ENCODE data around the gene AMZ2.
"Not testable (repeated sequence)": the region's sequence is repeated elsewhere in the genome, so short reads cannot be mapped to it uniquely, and the experiment has no call there.

AMZ2 gene

GRCh38 chr17:68276339-68276738 lies 28.5 kb downstream of the AMZ2 start:
- H3K4me1 ChIP-seq (ENCODE audit: control insufficient read depth, insufficient read depth, low read length); H3K27ac ChIP-seq (ENCODE audit: low read length); H3K4me3 ChIP-seq (ENCODE audit: low read length in 2 of 2); H3K36me3 ChIP-seq (ENCODE audit: control insufficient read depth in 2 of 2, insufficient read depth in 2 of 2, low read length in 2 of 2); H3K9me3 ChIP-seq (ENCODE audit: control insufficient read depth in 2 of 2, low read length in 2 of 2); H3K27me3 ChIP-seq (ENCODE audit: control insufficient read depth in 1 of 2, insufficient read depth in 2 of 2, low read length in 2 of 2); H3K9ac ChIP-seq (ENCODE audit: low read length in 2 of 2): not testable (repeated sequence)

- Histone ChIP-seq H3K36me3 (ENCODE audit: control insufficient read depth in 2 of 2, insufficient read depth in 2 of 2, low read length in 2 of 2) (no peaks in the 10 kb centered on the region), H3K9ac (ENCODE audit: low read length in 2 of 2) (no peak overlapping the region), H3K9me3 (ENCODE audit: control insufficient read depth in 2 of 2, low read length in 2 of 2) (peaks cover 0 to 7% of the 10 kb centered on the region in 2 donors), H3K27me3 (ENCODE audit: control insufficient read depth in 1 of 2, insufficient read depth in 2 of 2, low read length in 2 of 2) (no peaks in the 10 kb centered on the region), H3K27ac (ENCODE audit: low read length) (no peak overlapping the region), H3K4me3 (ENCODE audit: low read length in 2 of 2) (no peak overlapping the region), H3K4me1 (ENCODE audit: control insufficient read depth, insufficient read depth, low read length) (no peaks in the 10 kb centered on the region)
Measured at GRCh38 chr17:68277807-68278206, 30.0 kb downstream of the AMZ2 start.

GRCh38 chr17:68281965-68282364 lies 34.1 kb downstream of the AMZ2 start:
- H3K4me3 ChIP-seq (ENCODE audit: low read length in 2 of 2); H3K36me3 ChIP-seq (ENCODE audit: control insufficient read depth in 2 of 2, insufficient read depth in 2 of 2, low read length in 2 of 2); H3K9me3 ChIP-seq (ENCODE audit: control insufficient read depth in 2 of 2, low read length in 2 of 2); H3K9ac ChIP-seq (ENCODE audit: low read length in 2 of 2); H3K27me3 ChIP-seq (ENCODE audit: control insufficient read depth in 1 of 2, insufficient read depth in 2 of 2, low read length in 2 of 2); H3K27ac ChIP-seq (ENCODE audit: low read length); H3K4me1 ChIP-seq (ENCODE audit: control insufficient read depth, insufficient read depth, low read length): not testable (repeated sequence)

GRCh38 chr17:68288375-68288774 lies 40.5 kb downstream of the AMZ2 start:
- no peaks in the 10 kb centered on the region for H3K36me3 ChIP-seq (ENCODE audit: control insufficient read depth in 2 of 2, insufficient read depth in 2 of 2, low read length in 2 of 2)
- peaks cover 19 to 34% of the 10 kb centered on the region in 2 donors for H3K27me3 ChIP-seq (ENCODE audit: control insufficient read depth in 1 of 2, insufficient read depth in 2 of 2, low read length in 2 of 2)
- peaks cover 21% of the 10 kb centered on the region for H3K4me1 ChIP-seq (ENCODE audit: control insufficient read depth, insufficient read depth, low read length)
- H3K9ac ChIP-seq (ENCODE audit: low read length in 2 of 2), result no peak overlapping the region
- no peak overlapping the region for H3K4me3 ChIP-seq (ENCODE audit: low read length in 2 of 2)
- H3K27ac ChIP-seq (ENCODE audit: low read length), result no peak overlapping the region
- no peaks in the 10 kb centered on the region for H3K9me3 ChIP-seq (ENCODE audit: control insufficient read depth in 2 of 2, low read length in 2 of 2)

- Histone ChIP-seq H3K4me1 (ENCODE audit: control insufficient read depth, insufficient read depth, low read length) (peaks cover 21% of the 10 kb centered on the region), H3K9ac (ENCODE audit: low read length in 2 of 2) (no peak overlapping the region), H3K36me3 (ENCODE audit: control insufficient read depth in 2 of 2, insufficient read depth in 2 of 2, low read length in 2 of 2) (no peaks in the 10 kb centered on the region), H3K9me3 (ENCODE audit: control insufficient read depth in 2 of 2, low read length in 2 of 2) (no peaks in the 10 kb centered on the region), H3K27me3 (ENCODE audit: control insufficient read depth in 1 of 2, insufficient read depth in 2 of 2, low read length in 2 of 2) (peaks cover 23 to 38% of the 10 kb centered on the region in 2 donors), H3K4me3 (ENCODE audit: low read length in 2 of 2) (no peak overlapping the region), H3K27ac (ENCODE audit: low read length) (no peak overlapping the region)
Measured at GRCh38 chr17:68288804-68289203, 41.0 kb downstream of the AMZ2 start.

GRCh38 chr17:68289473-68289872 lies 41.6 kb downstream of the AMZ2 start:
- Histone ChIP-seq H3K4me1 (ENCODE audit: control insufficient read depth, insufficient read depth, low read length) (peaks cover 21% of the 10 kb centered on the region), H3K36me3 (ENCODE audit: control insufficient read depth in 2 of 2, insufficient read depth in 2 of 2, low read length in 2 of 2) (no peaks in the 10 kb centered on the region), H3K4me3 (ENCODE audit: low read length in 2 of 2) (no peak overlapping the region), H3K9me3 (ENCODE audit: control insufficient read depth in 2 of 2, low read length in 2 of 2) (no peaks in the 10 kb centered on the region), H3K27me3 (ENCODE audit: control insufficient read depth in 1 of 2, insufficient read depth in 2 of 2, low read length in 2 of 2) (peaks cover 30 to 45% of the 10 kb centered on the region in 2 donors), H3K27ac (ENCODE audit: low read length) (no peak overlapping the region), H3K9ac (ENCODE audit: low read length in 2 of 2) (no peak overlapping the region)

GRCh38 chr17:68289936-68290267 lies 42.1 kb downstream of the AMZ2 start:
- Histone ChIP-seq H3K36me3 (ENCODE audit: control insufficient read depth in 2 of 2, insufficient read depth in 2 of 2, low read length in 2 of 2) (no peaks in the 10 kb centered on the region), H3K27me3 (ENCODE audit: control insufficient read depth in 1 of 2, insufficient read depth in 2 of 2, low read length in 2 of 2) (peaks cover 34 to 49% of the 10 kb centered on the region in 2 donors), H3K4me1 (ENCODE audit: control insufficient read depth, insufficient read depth, low read length) (peaks cover 21% of the 10 kb centered on the region), H3K9ac (ENCODE audit: low read length in 2 of 2) (no peak overlapping the region), H3K9me3 (ENCODE audit: control insufficient read depth in 2 of 2, low read length in 2 of 2) (no peaks in the 10 kb centered on the region), H3K4me3 (ENCODE audit: low read length in 2 of 2) (no peak overlapping the region), H3K27ac (ENCODE audit: low read length) (no peak overlapping the region)

- H3K27me3 ChIP-seq (ENCODE audit: control insufficient read depth in 1 of 2, insufficient read depth in 2 of 2, low read length in 2 of 2), result peaks cover 37 to 52% of the 10 kb centered on the region in 2 donors
- H3K9ac ChIP-seq (ENCODE audit: low read length in 2 of 2), result peak overlapping the region in 1 of 2 donors; percentile 14
- H3K9me3 ChIP-seq (ENCODE audit: control insufficient read depth in 2 of 2, low read length in 2 of 2), result no peaks in the 10 kb centered on the region
- H3K4me3 ChIP-seq (ENCODE audit: low read length in 2 of 2), result peak overlapping the region; percentile 11 to 52
- H3K36me3 ChIP-seq (ENCODE audit: control insufficient read depth in 2 of 2, insufficient read depth in 2 of 2, low read length in 2 of 2), result no peaks in the 10 kb centered on the region
- H3K27ac ChIP-seq (ENCODE audit: low read length), result no peak overlapping the region
- peaks cover 21% of the 10 kb centered on the region for H3K4me1 ChIP-seq (ENCODE audit: control insufficient read depth, insufficient read depth, low read length)
Measured at GRCh38 chr17:68290268-68290954, 42.6 kb downstream of the AMZ2 start.

GRCh38 chr17:68290955-68291835 lies 43.4 kb downstream of the AMZ2 start, which contains the start of the genes ARSG and SLC16A6:
Gene ARSG (plus strand): TSS chr17:68291495. CDS start chr17:68307494, 15,999 bp downstream.
Gene SLC16A6 (minus strand): TSS chr17:68291127. CDS start chr17:68278320, 12,807 bp downstream.
- H3K27ac ChIP-seq (ENCODE audit: low read length), result no peak within 1 kb of the TSS
- H3K9me3 ChIP-seq (ENCODE audit: control insufficient read depth in 2 of 2, low read length in 2 of 2), result no peaks in the 10 kb centered on the region
- peak within 1 kb of the TSS in 1 of 2 donors; percentile 14 for H3K9ac ChIP-seq (ENCODE audit: low read length in 2 of 2)
- peak within 1 kb of the TSS; percentile 55 to 76 for H3K4me3 ChIP-seq (ENCODE audit: low read length in 2 of 2)
- H3K36me3 ChIP-seq (ENCODE audit: control insufficient read depth in 2 of 2, insufficient read depth in 2 of 2, low read length in 2 of 2), result no peaks in the 10 kb centered on the region
- peaks cover 21% of the 10 kb centered on the region for H3K4me1 ChIP-seq (ENCODE audit: control insufficient read depth, insufficient read depth, low read length)
- H3K27me3 ChIP-seq (ENCODE audit: control insufficient read depth in 1 of 2, insufficient read depth in 2 of 2, low read length in 2 of 2), result peaks cover 40 to 52% of the 10 kb centered on the region in 2 donors

- peaks cover 21% of the 10 kb centered on the region for H3K4me1 ChIP-seq (ENCODE audit: control insufficient read depth, insufficient read depth, low read length)
- no peaks in the 10 kb centered on the region for H3K9me3 ChIP-seq (ENCODE audit: control insufficient read depth in 2 of 2, low read length in 2 of 2)
- H3K4me3 ChIP-seq (ENCODE audit: low read length in 2 of 2), result peak overlapping the region; percentile 55 to 76
- H3K36me3 ChIP-seq (ENCODE audit: control insufficient read depth in 2 of 2, insufficient read depth in 2 of 2, low read length in 2 of 2), result no peaks in the 10 kb centered on the region
- H3K27ac ChIP-seq (ENCODE audit: low read length), result no peak overlapping the region
- peak overlapping the region in 1 of 2 donors; percentile 14 for H3K9ac ChIP-seq (ENCODE audit: low read length in 2 of 2)
- peaks cover 48 to 58% of the 10 kb centered on the region in 2 donors for H3K27me3 ChIP-seq (ENCODE audit: control insufficient read depth in 1 of 2, insufficient read depth in 2 of 2, low read length in 2 of 2)
Measured at GRCh38 chr17:68291836-68292688, 44.2 kb downstream of the AMZ2 start.

Measured in stomach smooth muscle (tissue), 2 donors.